Left ventricle myocardium inferior (tissue), 1 donor: ENCODE results near the gene ZNF177. TPM values are rescaled to one million over a fixed set of nuclear protein-coding genes. Genes with fewer than 3 reads are reported as not detected.
A peak's percentile ranks its signal among the peaks of the same experiment; 100 is the strongest.

ENCODE experiments used
- DNase-seq: peaks from one replicate; pipeline ENCODE4 v3.0.0-alpha.2; 2020
- H3K27ac ChIP-seq: fragments of 200-600 bp; replicated peaks from 2 replicates; pipeline ENCODE4 v1.8.0; 2021
- H3K27me3 ChIP-seq: fragments of 200-600 bp; 2 replicates; pipeline ENCODE4 v1.8.0; 2021; ENCODE audit warnings: low read depth
- H3K36me3 ChIP-seq: fragments of 200-600 bp; 2 replicates; pipeline ENCODE4 v1.8.0; 2021
- H3K4me1 ChIP-seq: fragments of 200-600 bp; 2 replicates; pipeline ENCODE4 v1.8.0; 2021
- H3K4me3 ChIP-seq: fragments of 200-600 bp; 2 replicates; pipeline ENCODE4 v1.8.0; 2021; ENCODE audit warnings: mild to moderate bottlenecking, moderate library complexity
- H3K9me3 ChIP-seq: fragments of 200-600 bp; replicated peaks from 2 replicates; pipeline ENCODE4 v1.8.0; 2021
- CTCF ChIP-seq: fragments of 200-600 bp; IDR thresholded peaks from 2 replicates; pipeline ENCODE4 v1.8.0; 2021; ENCODE audit warnings: antibody characterized with exemption, mild to moderate bottlenecking, borderline replicate concordance
- intact Hi-C: fragments of 100-400 bp; cut with micrococcal nuclease; formaldehyde crosslinking; loops from one replicate; pipeline ENCODE4 v1.11.0; 2022
- total RNA-seq: library from RNA; stranded (reverse); fragmentation: NEBNext Ultra II Directional; extraction: Animal tissue kit (Norgen Biotek cat#: 25700); gene quantifications from one replicate; pipeline ENCODE4 v1.2.1, GENCODE V29; 2021
- donor health status: DM: no; HTN: yes; CAD: no; lungs with severe emphysema.

Gene ZNF177
- total RNA-seq, 1 donor from 2014 or later, result 3.5 TPM

GRCh38 chr19:9427941-9428340 is 65.1 kb downstream of the ZNF177 start:
- peaks cover 94% of the 10 kb centered on the region for H3K36me3 ChIP-seq
- no peak for TF ChIP-seq CTCF
- intact Hi-C loops, result no loop called here

GRCh38 chr19:9430444-9430843 is 67.6 kb downstream of the ZNF177 start:
- TF ChIP-seq CTCF, result no peak
- H3K27ac ChIP-seq, result no peak overlapping the region
- intact Hi-C loops, result no loop called here
- no peak overlapping the region for H3K4me3 ChIP-seq
- H3K9me3 ChIP-seq, result peaks cover 10% of the 10 kb centered on the region
- peaks cover 78% of the 10 kb centered on the region for H3K36me3 ChIP-seq
- DNase-seq, result no peak
- no peaks in the 10 kb centered on the region for H3K27me3 ChIP-seq
- H3K4me1 ChIP-seq, result peaks cover 31% of the 10 kb centered on the region

More at GRCh38 chr19:9427941-9428340, 65.1 kb downstream of the ZNF177 start:
- H3K9me3 ChIP-seq, result peaks cover 31% of the 10 kb centered on the region
- no peak for DNase-seq
- H3K4me3 ChIP-seq, result no peak overlapping the region
- H3K27ac ChIP-seq, result no peak overlapping the region
- H3K27me3 ChIP-seq, result no peaks in the 10 kb centered on the region
- H3K4me1 ChIP-seq, result peaks cover 12% of the 10 kb centered on the region

GRCh38 chr19:9431475-9431874 is 68.7 kb downstream of the ZNF177 start:
- no peaks in the 10 kb centered on the region for H3K27me3 ChIP-seq
- H3K4me3 ChIP-seq, result no peak overlapping the region
- DNase-seq, result peak; percentile 35
- TF ChIP-seq CTCF, result peak; percentile 63
- intact Hi-C loops, result no loop called here
- H3K27ac ChIP-seq, result no peak overlapping the region
- peaks cover 67% of the 10 kb centered on the region for H3K36me3 ChIP-seq
- no peaks in the 10 kb centered on the region for H3K9me3 ChIP-seq
- peaks cover 41% of the 10 kb centered on the region for H3K4me1 ChIP-seq

Other genes with a start within 250 kb of the ZNF177 start
- not detected for gene OR7G1, start 247.2 kb upstream of the ZNF177 start, total RNA-seq
- gene OR7G3, start 236.1 kb upstream of the ZNF177 start, total RNA-seq, result not detected
- gene ZNF317, start 222.6 kb upstream of the ZNF177 start, total RNA-seq, result 15.1 TPM
- gene OR7D2, start 184.0 kb upstream of the ZNF177 start, total RNA-seq, result 0.16 TPM
- not detected for gene OR7D4, start 143.4 kb upstream of the ZNF177 start, total RNA-seq
- not detected for gene OR7E24, start 112.1 kb upstream of the ZNF177 start, total RNA-seq
- gene ZNF699, start 53.2 kb upstream of the ZNF177 start, total RNA-seq, result 3.9 TPM
- gene ZNF559, start 38.8 kb upstream of the ZNF177 start, total RNA-seq, result 19.1 TPM
- gene ZNF266, start 72.6 kb downstream of the ZNF177 start, total RNA-seq, result 8.8 TPM
- gene ZNF560, start 135.6 kb downstream of the ZNF177 start, total RNA-seq, result 0.16 TPM
- gene ZNF426, start 175.6 kb downstream of the ZNF177 start, total RNA-seq, result 14.1 TPM
- 18.0 TPM for gene ZNF121, start 221.5 kb downstream of the ZNF177 start, total RNA-seq